ENCODE results near the gene POMGNT2.

- no peak for TF ChIP-seq CTCF (conservative IDR thresholded peaks at IDR 0.05; ENCODE audit: low read depth, low read length)
- TF ChIP-seq EZH2 (IDR thresholded peaks at IDR 0.05; ENCODE audit: low read length, unreplicated experiment), result no peak
- TF ChIP-seq EZH2phosphoT487 (IDR thresholded peaks at IDR 0.05; ENCODE audit: borderline replicate concordance, low read length), result no peak
These were observed 10.5 kb downstream of the POMGNT2 start for GRCh38 chr3:43095370-43095769.

Measured in PC-3 (cell line).